Skeletal muscle cell (primary cell): ENCODE measurements around the gene EYS.

Source experiments
- DNase-seq: peaks from one replicate; pipeline ENCODE4 v3.0.0-alpha.2; 2010; ENCODE audit warnings: low read depth
- H3K4me3 ChIP-seq: 2 replicates; pipeline ENCODE4 v1.5.1; 2011; ENCODE audit warnings: low read depth, mild to moderate bottlenecking, control low read depth, low read length, moderate library complexity

The EYS gene

DNA sequence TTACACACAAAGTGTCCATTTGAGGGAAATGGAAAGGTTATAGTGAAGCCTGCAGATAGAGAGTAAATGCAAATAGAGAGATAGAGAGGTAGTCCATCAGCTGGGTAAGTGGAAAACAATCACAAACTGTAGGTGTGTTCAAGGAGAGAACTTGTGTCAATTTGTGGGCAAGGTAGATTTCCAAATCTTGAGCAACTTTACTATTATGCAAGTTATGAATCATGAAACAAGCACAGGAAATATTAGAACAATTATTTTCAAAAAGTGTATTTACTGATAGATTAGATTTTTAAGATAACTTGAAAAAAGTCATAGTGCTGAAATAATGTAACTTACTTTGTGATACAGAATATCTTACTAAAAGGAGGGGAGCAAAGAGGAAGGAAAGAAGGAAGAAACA, 792.9 kb downstream of the EYS start:
- no peak for DNase-seq
- H3K4me3 ChIP-seq, result no peak overlapping the region

DNA sequence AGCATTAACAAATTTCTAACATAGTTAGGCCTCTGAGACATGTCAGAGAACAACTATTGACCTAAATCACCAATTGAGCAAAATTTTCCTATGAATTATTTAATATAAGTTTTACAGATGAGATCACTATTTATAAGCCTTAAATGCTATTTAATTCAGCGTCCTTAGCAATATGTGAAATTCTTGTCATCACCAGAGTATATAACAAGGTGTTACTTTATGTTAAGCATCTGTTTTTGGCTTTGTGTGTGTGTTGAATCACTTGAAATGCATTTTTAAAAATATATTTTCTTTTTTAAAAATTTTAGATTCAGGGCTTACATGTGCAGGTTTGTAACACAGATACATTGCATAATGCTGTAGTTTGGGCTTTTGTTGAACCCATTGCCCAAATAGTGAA, 794.1 kb downstream of the EYS start:
- no peak for DNase-seq
- H3K4me3 ChIP-seq, result no peak overlapping the region

DNA sequence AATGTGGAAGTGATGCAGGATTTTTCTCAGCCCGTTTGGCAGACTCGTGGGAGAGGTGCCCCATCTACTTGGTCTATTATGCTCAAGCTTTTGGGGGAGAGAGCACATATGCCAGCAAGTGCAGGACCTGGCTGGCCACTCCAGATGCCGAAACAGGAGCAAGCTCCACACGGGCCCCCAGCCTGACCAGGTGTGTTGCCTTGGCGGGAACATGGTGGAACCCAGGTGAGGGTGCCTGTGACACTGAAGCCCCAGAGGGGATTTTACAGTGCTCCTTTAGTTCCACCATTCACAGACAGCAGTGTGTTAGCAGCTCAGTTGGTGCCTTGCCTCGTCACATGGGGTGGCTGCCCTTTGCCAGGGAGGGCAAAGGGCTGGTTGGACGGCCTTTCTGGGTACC, 798.9 kb downstream of the EYS start:
- H3K4me3 ChIP-seq, result no peak overlapping the region
- DNase-seq, result no peak

DNA sequence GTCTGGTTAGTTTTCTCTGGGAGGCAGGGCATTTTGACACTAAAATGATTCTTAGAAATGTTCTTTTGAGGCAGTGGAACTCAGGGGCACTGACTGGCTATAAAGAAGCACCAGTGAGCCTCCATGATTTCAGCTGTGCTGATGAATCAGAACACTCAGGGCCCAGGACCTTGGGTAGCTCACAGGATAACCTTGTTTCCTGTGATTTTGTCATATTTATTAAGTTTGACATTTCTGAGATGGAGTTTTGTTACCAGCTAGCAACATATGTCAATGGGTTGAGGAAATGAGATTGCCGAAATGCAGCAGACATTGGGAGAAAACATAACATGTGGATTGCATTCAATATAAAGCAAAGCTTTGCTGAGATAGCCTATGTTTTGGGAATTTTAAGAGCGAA, 802.4 kb downstream of the EYS start:
- DNase-seq, result no peak

DNA sequence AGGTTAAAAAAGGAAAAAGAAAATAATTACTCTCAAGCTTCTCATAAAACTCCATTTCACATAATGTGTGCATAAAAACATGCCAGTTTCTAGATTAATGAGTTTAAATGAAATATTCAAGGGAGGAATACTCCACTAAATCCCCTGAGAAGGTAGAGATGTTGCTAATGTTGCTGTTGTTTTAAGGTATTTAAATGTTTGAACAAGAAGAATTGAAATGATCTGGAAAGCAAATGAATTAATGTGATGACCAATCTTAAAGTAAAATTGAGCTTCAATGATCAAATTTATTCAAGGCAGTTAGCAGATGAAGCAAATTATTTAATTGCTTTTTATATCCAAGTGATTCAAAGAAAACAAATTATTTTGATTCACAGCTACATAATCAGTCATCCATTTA, 804.4 kb downstream of the EYS start:
- no peak overlapping the region for H3K4me3 ChIP-seq
- DNase-seq, result no peak

More for the DNA sequence above, 802.4 kb downstream of the EYS start:
- H3K4me3 ChIP-seq, result no peak overlapping the region

DNA sequence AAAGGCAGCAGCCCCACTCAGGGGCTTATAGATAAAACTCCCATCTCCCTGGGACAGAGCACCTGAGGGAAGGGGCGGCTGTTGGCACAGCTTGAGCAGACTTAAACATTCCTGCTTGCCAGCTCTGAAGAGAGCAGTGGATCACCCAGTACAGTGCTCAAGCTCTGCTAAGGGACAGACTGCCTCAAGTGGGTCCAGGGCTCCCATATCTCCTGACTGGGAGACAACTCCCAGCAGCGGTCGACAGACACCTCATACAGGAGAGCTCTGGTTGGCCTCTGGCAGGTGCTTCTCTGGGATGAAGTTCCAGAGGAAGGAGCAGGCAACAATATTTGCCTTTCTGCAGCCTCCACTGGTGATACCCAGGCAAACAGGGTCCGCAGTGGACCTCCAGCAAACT, 810.1 kb downstream of the EYS start:
- no peak for DNase-seq
- H3K4me3 ChIP-seq, result no peak overlapping the region

DNA sequence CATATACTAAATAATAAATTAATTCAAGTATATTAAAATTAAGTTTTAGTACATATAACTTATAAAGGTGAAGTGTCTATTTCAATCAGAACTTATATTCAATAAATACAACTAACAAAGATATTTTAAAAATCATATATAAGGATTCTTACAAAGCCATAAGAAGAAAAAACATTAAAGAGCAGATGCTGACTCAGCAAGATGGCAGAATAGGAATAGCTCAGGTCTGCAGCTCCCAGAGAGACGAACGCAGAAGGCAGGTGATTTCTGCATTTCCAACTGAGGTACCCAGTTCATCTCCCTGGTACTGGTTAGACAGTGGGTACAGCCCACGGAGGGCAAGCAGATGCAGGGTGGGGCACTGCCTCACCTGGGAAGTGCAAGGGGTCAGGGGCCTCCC, 811.1 kb downstream of the EYS start:
- DNase-seq, result no peak
- H3K4me3 ChIP-seq, result no peak overlapping the region

DNA sequence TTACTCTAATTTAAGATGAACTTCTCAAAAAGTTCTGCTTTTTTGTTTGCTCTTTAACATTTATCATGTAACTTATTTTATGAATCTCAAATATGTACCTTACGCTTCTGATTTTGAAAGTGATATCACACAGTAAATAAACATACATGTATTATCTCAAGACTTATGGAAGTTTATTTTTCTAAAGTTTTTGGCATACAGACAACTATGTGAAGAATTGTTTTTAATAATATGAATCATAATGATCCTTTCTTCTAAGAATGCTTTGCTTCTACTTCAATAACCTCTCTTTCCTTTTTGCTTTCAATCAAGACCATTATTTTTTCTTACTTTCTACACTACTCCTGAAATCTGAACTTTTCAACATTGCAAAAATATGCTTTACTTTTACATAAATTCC, 816.4 kb downstream of the EYS start:
- DNase-seq, result no peak
- no peak overlapping the region for H3K4me3 ChIP-seq

DNA sequence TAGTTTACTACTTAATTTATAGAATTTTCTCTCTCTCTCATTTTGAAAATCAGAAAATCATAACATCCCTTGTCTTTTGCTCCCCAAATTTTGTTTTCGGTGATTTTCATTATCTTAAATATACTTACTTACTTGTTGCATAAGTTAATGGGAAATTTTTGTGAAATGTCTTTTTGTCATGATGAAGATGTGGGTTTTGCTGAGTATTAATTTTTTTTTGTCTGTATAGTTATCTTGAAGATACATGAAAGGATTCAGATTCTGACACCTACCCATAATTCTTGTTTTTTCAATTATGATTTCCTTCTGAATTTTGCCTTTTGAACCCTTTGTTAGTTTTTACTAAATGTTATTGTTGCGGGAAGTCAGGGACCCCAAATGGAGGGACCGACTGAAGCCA, 817.9 kb downstream of the EYS start:
- no peak for DNase-seq
- no peak overlapping the region for H3K4me3 ChIP-seq

DNA sequence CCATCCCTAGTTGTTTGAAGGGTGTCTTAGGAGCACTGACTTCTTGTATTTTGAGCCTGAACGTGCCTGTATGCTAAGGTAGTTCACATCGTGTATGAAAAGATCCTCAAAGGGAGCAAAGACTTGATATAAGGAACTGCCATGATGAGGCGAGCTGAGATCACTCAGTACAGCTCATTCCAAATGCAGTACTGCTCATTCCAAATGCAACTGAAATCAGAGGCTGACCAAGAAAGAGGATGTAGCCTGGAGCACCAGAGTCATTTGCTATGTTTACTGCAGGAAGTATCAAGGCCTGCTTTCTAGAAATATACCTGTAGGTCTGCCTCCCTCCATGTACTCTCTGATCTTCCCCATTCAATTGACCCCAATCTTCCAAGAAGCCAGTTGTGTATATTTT, 832.2 kb downstream of the EYS start:
- H3K4me3 ChIP-seq, result no peak overlapping the region
- no peak for DNase-seq

DNA sequence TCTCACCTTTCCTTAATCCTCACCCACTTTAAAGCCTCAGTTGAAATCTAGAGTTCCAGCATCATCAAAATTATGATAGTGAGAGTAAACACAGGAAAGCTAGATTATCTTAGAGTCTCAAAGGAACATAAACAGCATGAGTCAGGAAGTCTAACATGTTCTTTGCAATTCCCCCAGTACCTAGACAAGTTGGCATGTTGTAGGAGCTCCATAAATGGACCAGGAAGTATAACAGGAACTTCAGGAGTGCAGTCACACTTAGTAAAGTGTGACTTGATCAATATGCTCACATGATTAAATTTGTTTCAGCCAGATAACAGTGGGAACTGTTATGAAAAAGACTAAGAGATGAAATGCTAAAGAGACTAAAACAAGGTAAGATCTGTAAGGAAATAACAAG, 834.4 kb downstream of the EYS start:
- DNase-seq, result no peak
- no peak overlapping the region for H3K4me3 ChIP-seq

DNA sequence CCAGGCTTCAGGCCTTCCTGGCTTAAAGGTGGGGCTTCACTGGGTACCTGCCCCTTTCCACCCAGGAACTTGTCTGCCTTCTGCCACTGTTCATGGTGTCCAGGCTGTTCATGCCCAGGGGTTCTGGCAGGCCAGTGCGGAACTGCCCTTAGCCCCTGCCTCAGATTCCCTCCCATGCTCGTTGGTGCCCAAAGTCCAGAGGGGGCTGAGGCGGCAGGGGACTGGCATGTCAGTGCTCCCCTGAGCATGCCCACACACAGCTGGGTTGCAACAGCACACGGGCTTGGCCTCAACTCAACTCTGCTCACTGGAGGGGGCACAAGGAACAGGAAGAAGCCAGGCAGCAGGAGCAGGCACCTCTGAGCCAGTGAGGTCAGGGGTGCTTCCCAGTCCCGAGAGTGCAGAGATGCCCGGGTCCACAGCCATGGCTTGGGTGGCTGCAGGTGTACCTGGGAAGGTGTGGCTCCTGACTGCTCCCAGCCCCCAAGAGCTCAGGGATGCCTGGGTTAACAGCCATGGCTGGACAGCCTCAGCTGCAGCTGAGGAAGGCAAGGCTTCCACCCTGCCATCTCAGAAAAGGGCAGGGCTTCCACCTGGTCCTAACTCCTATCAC, 845.9 kb downstream of the EYS start:
- H3K4me3 ChIP-seq, result no peak overlapping the region
- no peak for DNase-seq

DNA sequence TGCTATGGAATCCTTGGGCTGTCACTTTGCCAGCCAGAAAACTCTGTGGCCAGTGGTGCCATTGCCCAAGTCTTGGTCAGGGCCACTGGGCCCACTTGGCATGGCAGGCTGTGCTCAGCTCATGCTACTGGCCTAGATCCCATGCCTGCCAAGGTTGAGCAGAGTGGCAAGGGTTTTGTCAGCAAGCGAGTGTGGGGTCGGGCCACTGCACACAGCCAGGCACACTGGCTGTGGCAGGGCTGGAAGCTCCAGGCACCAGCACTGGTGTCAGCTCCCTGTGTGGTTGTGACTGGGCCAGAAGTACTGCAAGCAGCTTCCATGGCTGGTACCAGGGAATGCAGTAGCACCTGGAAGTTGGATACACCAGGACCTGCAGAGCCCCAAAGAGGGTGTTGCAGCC, 846.8 kb downstream of the EYS start:
- DNase-seq, result no peak
- no peak overlapping the region for H3K4me3 ChIP-seq

DNA sequence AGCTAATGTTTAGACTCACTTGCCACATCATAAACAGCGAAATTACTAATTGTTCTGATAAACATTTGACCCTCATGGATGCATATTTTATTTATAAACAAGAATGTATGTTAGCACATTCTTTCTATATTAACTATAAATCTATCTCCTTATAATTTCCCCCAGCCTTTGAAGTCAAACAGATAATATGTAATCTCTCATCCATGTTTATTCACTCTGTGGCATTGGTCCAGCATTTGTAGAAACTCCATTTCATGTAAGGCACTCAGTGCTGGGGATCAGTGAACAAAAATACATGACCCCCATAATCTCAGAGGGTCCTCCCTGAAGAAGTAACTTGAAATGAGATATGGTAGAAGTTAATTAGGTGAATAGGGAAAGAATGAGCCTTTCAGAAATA, 856.9 kb downstream of the EYS start:
- DNase-seq, result no peak
- H3K4me3 ChIP-seq, result no peak overlapping the region

DNA sequence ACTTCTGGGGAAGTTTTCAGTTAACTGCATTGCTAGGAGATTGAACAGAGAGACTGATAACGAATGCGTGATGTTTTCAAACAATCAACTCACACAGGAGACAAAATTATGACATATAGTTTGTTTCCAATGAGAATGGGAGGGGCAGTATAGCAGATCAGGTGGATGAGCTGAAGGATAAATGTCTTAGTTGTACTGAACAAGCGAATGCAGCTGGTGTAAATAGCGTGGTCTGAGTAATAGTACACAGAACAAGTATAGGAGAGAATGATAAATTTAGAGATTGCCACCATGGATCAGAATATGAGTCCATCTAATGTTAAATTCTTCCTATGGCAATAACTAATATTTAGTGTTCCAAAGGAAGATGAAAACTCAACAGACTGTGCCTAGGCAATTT, 858.6 kb downstream of the EYS start:
- DNase-seq, result no peak
- no peak overlapping the region for H3K4me3 ChIP-seq

DNA sequence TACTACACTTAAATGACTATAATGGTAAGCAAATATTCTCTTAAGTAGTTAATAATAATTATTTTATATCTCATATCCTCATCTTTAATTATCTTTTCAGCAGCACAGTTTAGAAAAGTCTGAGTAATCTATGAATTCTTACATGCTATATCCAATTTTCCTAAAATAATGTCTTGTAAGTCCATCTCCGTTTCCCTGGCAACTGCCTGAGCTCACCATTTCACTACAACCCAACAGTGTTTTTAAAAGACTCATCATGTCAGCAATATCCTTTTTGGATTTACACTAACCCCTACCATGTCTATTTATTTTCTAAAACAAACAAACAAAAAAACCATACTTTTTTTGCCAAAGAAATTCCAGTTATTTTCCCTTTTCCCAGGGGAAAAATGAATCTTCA, 859.6 kb downstream of the EYS start:
- no peak for DNase-seq
- H3K4me3 ChIP-seq, result no peak overlapping the region

DNA sequence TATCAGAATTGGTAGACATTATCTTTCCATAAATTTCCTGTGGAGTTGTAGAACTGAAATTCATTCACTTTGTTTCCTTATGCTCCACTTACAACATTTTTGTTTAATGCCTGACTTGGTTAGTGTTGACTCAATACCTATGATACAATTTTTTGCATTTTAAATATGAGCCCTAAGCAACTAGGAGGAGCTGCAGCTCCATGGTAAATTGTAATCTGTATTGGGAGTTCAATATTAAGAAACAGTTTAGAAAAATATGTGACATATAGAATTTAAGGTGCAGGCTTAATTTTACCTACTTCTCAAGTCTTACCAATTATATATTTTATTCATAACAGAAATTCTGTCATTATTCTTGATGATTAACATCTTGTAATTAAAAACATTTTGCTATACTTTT, 868.3 kb downstream of the EYS start:
- DNase-seq, result no peak

DNA sequence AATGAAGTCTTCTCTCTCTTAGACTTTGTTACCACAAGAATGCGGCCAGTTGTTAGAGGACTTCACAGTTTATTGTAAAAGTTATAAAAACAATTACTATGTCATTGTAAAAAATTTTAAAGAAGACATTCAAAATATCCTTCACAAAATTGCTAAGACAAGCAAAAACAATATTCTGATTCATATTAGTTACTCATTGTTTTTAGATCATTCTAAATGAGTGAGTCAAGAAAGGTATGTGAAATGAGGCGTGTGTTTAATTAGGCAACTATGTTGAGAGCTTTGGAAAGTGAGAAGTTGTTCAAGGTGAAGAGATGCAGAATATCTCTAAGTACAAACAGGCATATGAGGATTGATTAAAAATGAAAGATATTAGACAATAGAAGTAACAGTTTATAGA, 875.3 kb downstream of the EYS start:
- DNase-seq, result no peak

More for the DNA sequence above, 868.3 kb downstream of the EYS start:
- no peak overlapping the region for H3K4me3 ChIP-seq

DNA sequence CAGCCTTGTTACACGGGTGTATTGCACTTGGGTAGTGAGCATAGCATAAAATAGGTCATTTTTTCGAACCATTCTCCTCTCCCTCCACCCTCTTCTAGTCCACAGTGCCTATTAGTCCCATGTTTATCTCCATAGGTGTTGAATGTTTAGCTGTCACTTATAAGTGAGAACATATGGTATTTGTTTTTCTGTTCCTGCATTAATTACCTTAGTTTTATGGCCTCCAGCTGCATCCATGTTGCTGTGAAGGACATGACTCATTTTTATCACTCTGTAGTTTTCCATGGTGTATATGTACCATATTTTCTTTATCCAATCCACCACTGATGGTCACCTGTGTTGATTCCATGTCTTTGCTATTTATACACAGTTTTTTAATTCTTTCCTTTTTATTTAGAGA, 889.5 kb downstream of the EYS start:
- no peak for DNase-seq
- H3K4me3 ChIP-seq, result no peak overlapping the region

More for the DNA sequence above, 875.3 kb downstream of the EYS start:
- H3K4me3 ChIP-seq, result no peak overlapping the region

DNA sequence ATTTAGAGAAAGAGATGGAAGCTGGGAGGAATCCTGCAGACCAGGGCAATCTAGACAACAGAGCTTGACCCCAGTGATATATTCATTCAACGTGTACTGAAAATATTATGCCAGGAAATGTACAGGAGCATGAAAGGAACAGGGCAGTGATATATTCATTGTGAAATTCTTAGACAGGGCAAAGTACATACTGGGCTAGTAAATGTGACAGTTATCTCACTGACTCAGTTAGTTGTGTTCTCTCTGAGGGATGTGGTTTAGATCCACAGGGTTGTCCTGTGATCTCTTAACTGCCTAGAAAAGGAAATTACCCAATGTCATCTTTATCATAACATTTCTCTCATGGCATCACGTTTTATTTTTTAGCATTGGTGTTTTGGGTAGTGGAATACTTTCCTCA, 891.3 kb downstream of the EYS start:
- peak; percentile 39 for DNase-seq
- H3K4me3 ChIP-seq, result no peak overlapping the region

DNA sequence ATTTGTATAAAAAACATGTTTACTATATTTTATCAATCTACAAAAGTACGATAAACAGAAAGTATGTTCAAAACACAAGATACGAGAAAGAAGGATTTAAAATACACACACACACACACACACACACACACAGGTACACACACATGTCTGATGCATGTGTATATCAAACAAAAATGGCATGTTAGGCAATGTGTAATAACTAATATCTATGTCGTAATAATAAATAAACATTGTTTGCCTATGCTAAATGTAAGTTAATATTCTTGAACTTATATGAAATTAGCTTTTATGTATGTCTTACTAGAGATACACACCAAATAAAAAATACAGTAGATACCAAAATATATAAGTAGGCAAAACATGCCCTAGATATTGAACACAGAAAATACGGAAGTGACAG, 894.9 kb downstream of the EYS start:
- DNase-seq, result no peak
- H3K4me3 ChIP-seq, result no peak overlapping the region

DNA sequence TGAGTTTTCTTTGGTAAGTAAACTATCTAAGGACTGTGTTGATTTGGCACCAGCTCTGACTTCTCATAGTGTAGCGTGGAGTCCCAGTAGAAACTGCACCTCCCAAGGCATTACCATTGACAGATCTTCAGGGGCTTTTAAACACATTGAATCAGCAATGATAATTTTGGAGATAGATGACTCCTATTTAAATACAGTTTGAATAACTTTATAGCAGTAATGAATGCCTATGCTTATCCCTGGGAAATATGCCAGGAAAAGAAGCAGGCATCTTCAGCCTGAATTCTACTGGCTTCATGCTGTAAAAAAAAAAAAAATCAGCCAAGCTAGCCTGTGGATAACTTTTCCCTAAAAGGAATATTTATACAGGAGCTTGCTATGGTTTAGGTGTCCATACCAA, 895.9 kb downstream of the EYS start:
- no peak overlapping the region for H3K4me3 ChIP-seq
- no peak for DNase-seq
